GM19467 (cell line): ENCODE results near the gene NPHP4.

Experiments used
- ATAC-seq: cut with Tn5 transposase; IDR thresholded peaks from one replicate; pipeline ENCODE4 v1.9.1; 2021; ENCODE audit warnings: mild to moderate bottlenecking, moderate library complexity; ENCODE audit not compliant: unreplicated experiment

NPHP4 gene

GRCh38 chr1:5818755-5819154 is 173.5 kb downstream of the NPHP4 start:
- no peak for ATAC-seq

GRCh38 chr1:5815716-5816115 is 176.5 kb downstream of the NPHP4 start:
- ATAC-seq, result no peak

- no peak for ATAC-seq
Measured at GRCh38 chr1:5815211-5815610, 177.0 kb downstream of the NPHP4 start.

- no peak for ATAC-seq
Measured at GRCh38 chr1:5814046-5814619, 178.1 kb downstream of the NPHP4 start.

GRCh38 chr1:5813480-5813879 is 178.7 kb downstream of the NPHP4 start:
- ATAC-seq, result no peak
